Suprapubic skin (tissue), 3 donors: ENCODE measurements around the gene ANKRD44.

Experiments
- POLR2A ChIP-seq, 2 donors: fragments of 450-650 bp; IDR thresholded peaks; one replicate each; pipeline ENCODE4 v1.6.1; 2017; ENCODE audit warnings: antibody characterized with exemption in 2 of 2, mild to moderate bottlenecking in 2 of 2, moderate library complexity in 2 of 2
- TF ChIP-seq, protein P1 (sequence below), 2 donors: fragments of 200-600 bp in 1 of 2; fragments of 450-650 bp in 1 of 2; sonication (generic) in 1 of 2; IDR thresholded peaks; one replicate each; pipeline ENCODE4 v1.5.1; 2016 to 2019; ENCODE audit warnings: antibody characterized with exemption in 2 of 2, mild to moderate bottlenecking in 1 of 2, moderate library complexity in 1 of 2

DNA sequence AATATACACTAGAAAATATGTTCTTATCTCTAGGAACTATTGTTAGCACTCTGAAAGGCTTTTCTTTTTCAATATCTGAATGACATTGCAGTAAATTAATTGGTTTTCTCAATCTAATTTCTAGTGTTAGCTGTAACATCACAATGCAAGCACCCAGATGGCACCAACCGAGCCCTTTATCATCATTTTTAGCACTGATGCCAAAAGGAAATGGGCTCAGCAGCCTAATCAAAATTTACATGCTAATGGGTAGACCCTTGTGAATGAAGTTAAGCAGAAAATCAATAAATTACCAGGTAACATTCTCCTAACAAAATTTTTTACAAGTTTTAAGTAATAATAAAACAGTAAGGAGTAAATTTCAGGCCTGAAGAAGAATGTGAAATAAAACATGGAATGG is 330.6 kb downstream of the ANKRD44 start:
- TF ChIP-seq, protein P1, sequence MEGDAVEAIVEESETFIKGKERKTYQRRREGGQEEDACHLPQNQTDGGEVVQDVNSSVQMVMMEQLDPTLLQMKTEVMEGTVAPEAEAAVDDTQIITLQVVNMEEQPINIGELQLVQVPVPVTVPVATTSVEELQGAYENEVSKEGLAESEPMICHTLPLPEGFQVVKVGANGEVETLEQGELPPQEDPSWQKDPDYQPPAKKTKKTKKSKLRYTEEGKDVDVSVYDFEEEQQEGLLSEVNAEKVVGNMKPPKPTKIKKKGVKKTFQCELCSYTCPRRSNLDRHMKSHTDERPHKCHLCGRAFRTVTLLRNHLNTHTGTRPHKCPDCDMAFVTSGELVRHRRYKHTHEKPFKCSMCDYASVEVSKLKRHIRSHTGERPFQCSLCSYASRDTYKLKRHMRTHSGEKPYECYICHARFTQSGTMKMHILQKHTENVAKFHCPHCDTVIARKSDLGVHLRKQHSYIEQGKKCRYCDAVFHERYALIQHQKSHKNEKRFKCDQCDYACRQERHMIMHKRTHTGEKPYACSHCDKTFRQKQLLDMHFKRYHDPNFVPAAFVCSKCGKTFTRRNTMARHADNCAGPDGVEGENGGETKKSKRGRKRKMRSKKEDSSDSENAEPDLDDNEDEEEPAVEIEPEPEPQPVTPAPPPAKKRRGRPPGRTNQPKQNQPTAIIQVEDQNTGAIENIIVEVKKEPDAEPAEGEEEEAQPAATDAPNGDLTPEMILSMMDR (IDR thresholded peaks at IDR 0.05), result no peak
- TF ChIP-seq POLR2A (IDR thresholded peaks at IDR 0.05), result no peak
